DMS53 treated with DMSO at 0.1 percent for 48 hours (cell line): ENCODE measurements around the gene SNAP25.

Experiments used
- DNase-seq: peaks from one replicate; lab custom pipeline; 2025; ENCODE audit not compliant: unreplicated experiment; lab: John Stamatoyannopoulos, UW

SNAP25 gene

DNA sequence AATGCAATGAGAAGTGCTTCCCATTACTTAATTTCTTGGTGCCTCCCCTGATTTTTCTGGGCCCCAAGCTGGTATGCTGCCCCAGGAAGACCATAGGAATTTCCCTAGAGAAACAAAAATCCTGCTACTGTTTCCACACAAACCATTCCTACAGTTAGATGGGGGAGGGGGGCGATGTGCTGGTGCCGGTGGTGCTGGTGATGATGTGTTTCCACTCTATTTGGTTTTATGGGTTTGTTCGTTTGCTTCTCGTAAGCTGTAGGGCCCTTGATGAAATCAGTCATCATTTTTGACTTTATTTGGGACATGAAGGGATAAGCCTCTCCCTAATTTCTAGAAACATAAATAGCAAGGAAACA, 110.2 kb downstream of the SNAP25 start:
- no peak for DNase-seq

DNA sequence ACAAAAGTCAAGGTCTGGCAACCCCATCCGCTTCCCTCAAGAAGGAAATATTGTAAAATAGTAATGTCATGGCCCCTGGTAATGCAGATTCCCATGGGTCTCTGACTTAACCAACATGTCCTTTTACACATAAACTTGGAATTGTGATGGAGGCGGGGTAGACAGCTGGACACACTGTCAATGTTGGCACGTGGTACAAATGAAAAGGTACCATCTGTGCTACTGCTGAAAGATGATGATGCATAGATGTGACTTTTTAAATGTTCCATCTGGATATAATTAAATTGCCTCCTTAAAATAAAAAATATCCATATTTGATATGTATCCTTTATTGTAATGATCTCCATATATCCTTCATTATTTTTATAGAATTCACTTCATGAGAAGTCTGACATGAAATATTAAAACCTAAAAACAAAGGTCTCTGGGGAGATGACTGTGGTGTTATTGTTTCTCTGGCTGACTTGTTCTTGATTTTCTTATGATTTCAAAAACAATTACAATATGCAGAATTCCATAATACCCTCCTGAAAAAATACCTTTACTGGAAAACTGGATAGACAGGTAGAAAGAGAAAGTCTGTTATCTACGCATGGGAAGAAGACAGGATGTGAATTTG, 110.9 kb downstream of the SNAP25 start:
- DNase-seq = no peak

DNA sequence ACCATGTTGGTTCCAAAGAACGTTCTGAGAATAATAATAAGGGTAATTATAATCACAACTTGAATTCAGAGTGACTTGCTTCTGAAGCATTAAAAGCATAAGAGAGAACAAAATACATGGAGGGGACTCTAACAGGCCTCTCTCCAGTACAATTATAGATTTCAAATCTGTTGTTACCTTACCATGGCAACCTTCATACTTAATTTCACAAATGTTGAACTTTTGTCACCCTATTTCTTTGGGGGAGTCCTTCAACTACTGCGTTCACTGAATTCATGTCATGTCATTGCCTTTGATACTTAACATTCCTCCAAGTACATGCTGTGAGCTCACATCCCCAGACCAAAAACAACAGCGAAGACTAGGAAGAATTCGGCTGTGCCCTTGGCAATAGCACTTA, 111.4 kb downstream of the SNAP25 start:
- DNase-seq = no peak

DNA sequence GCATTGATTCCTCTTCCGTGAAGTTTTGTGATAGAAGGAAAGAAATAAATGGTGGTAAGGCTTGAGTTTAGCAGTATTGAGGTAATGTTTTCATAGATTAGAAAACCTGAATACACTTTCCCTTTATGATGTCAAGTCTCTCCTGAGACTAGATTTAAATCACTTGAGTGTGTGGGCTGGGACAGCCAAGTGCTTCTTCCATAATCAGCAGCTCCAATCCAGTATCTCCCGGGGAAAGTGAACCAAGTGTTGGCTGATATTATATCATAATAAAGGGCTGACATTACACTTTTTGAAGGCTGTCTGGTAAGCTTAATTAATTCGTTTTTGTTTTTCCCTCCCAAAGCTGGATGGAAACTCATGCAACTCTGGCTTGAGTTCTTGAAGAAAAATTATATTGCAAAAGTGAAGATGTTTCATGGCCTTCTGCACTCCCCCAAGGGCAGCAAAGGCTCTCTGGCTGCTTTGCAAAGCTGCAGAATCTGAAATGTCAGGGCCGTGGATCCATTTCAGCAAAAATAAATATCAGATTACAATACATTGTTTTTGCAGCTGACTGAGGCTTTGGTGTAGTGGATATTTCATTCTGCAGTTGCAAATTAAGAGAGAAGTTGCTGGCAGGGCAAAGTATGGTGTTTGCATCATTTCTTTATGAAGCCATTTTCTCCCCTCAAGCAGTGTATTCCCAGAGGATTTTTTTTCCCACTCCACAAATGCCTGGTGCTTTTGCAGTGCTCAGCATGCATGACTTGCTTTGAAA, 114.2 kb downstream of the SNAP25 start:
- no peak for DNase-seq

DNA sequence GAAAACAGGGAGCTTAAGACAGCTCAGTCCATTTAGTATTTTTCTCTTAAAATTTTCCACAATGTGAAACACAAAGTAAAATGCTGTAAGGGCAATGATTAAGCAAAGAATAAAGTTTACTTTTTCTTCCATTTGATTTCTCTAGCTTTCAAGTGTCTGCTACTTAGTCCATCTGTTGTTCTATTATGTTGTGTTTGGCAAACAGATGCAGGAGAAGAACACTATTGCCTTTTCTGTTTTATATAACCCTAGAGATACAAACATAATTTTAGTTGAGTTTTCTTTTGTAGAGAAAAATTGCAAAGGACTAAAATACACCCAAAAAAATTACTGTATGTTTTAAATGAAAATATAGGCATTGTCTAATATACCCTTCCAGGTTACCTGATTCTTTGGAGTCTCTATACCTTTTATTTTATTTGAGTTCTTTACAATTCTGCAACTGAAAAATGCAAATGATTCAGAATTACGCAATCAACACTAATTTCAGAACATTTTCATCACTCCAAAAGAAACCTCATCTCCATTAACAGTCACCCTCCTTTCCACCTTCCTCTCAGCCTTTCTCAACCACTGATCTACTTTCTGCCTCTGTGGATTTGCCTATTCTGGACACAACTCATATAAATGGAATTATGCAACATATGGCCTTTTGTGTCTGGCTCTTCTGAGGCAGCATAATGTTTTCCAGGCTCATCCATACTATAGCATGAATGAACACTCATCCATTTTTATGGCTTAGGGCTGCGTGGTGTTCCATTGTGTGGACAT, 118.5 kb downstream of the SNAP25 start:
- no peak for DNase-seq

DNA sequence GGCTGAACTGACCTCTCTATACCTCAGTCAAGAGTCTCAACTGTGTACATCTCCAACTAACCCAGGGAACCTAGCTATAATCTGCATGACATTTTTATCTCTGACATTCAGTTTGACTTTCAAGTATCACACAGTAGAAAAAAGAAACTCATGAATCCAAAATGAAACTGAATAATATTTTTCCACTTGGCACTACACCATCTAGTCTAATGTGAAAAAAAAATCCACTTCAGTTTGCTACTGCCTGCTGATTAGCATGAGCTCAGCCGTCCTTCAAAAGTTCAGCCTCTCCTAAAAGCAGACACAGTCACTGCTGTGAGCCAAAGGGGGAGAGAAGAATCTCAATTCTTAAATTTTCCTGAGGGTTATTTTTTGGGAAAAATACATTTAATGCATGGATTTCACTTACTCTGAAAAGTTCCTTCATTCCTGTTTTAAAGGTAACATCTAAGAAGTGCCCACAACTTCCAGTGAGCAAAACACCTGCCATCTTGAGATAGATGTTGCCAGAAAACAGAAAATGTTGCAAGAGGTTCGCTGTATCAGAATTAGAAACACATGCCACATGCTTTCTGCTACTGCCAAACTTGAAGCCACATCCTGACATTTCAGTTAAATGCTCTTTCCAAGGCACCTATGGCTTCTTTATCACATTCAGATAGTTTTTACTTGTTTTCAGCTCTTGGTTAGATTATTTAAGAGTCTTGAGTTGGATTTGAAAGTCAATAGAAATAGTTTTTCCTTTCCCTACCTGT, 120.0 kb downstream of the SNAP25 start:
- no peak for DNase-seq

DNA sequence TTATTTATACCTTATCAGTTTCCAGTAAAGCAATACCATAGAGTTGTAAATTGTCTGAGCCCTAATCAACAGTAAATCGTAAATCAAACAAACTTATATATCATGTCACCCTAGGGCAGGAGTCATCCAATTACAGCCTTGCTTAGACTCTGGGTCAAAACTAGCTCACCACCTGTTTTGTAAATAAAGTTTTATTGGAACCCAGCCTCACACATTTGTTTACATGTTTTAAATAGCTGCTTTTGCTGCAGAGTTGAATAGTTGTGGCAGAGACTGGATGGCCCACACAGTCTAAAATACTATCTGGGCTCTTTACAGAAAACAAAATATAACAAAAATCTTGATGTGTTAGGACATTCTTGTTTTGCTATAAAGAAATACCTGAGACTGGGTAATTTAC, 121.0 kb downstream of the SNAP25 start:
- no peak for DNase-seq

DNA sequence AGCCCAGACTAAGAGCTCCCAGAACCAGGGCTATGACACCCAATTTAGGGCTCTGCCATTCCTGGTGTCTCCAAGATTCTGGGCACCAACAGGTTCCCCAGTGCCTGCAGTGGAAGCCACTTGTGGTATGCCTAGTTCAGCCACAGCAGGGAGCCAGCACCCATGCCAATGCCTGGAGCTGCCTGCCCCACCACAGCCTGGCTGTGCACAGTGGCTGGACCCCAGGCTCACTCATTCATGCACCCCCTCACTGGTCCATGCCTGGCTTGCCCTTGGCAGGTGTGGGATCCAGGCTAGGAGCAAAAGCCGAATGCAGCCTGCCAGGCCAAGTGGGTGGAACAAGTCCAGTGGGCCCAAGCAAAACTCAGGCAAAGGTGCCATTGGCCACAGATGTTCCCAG, 123.5 kb downstream of the SNAP25 start:
- no peak for DNase-seq

DNA sequence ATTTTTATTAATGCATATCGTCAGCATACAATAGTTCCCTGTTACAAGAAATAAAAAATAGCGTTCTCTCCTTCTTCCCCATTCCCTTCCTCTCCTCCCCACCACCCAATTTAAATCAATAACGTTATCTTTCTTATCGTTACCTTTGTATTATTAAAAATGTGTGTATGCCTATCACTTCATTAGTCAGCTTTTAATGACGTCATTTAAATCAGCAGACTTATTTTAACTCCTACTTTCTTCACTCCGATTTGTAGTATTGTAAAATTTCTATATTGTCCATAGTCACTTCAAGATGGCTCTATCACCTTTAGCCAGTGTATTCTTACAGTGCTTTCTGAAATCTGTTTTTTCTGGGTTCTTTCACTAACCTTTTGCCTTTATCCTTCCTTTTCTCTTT, 126.3 kb downstream of the SNAP25 start:
- DNase-seq = no peak

DNA sequence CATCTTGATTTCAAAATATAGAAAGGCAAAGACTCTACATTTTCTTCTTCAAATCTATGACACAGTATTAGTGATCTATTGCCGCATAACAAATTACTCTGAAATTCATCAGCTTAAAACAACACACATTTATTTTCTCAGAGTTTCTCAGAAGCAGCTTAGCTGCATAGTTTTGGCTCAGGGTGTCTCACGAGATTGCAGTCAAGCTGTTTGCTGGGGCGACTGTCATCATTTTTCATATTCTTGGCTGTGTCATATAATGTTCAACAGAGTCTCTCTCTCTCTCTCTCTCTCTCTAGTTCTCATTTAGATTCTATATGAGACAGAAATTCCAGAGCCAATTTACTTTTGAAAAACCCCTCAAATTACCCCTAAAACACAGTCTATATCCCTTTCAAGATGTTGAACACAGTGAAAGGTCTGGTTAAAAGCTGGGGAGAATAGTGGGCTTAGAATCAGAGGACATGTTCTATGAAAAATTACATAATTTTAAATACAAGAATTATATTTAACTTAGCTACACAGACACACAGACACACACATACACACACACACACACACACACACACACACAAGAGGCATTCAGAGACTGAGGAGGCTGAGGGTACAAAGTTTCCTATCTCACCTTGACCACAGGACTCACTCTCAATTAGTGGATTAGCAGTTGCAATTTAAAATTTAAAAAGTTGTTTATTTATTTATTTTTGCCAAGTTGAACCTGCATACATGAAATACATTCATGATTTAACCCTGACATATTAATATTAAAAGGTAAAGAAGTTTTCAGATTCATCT, 128.7 kb downstream of the SNAP25 start:
- no peak for DNase-seq

DNA sequence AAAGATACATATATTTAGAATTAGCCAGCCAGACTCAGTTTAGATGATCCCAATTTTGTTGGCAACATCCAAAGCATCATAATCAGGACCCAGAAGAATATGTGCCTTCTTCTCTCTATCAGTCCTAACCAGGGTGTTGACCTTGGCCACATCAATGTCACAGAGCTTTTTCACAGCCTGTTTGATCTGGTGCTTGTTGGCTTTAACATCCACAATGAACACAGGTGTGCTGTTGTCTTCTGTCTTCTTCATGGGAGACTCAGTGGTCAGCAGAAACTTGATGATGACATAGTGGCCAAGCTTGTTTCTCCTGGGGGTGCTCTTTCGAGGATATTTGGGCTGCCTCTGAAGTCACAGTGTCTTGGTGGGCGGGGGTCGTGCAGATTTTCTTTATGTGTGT, 130.5 kb downstream of the SNAP25 start:
- no peak for DNase-seq

DNA sequence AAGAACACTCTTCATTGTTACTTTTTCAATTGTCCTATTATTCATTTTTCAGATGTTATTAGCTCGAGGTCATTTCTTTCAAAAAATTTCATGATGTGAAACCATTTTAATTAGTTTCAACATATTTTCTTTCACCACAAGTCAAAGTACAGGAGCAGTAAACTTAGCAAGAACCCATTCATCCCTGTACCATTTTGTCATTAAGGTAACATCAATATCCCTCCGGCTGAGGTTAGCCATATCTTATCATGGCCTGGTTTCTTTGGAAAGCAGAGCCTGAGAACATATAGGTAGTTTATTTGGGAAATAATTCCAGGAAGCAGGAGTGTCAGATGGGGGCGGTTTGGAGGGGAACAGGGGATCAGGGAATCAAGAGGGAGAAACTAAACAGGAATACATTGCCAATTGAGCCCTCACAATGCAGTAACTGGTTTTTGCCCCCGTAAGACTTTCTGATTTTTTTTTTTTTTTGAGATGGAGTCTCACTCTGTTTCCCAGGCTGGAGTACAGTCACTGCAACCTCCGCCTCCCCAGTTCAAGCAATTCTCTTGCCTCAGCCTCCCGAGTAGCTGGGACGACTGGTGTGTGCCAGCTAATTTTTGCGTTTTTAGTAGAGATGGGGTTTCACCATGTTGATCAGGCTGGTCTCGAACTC, 131.7 kb downstream of the SNAP25 start:
- no peak for DNase-seq

DNA sequence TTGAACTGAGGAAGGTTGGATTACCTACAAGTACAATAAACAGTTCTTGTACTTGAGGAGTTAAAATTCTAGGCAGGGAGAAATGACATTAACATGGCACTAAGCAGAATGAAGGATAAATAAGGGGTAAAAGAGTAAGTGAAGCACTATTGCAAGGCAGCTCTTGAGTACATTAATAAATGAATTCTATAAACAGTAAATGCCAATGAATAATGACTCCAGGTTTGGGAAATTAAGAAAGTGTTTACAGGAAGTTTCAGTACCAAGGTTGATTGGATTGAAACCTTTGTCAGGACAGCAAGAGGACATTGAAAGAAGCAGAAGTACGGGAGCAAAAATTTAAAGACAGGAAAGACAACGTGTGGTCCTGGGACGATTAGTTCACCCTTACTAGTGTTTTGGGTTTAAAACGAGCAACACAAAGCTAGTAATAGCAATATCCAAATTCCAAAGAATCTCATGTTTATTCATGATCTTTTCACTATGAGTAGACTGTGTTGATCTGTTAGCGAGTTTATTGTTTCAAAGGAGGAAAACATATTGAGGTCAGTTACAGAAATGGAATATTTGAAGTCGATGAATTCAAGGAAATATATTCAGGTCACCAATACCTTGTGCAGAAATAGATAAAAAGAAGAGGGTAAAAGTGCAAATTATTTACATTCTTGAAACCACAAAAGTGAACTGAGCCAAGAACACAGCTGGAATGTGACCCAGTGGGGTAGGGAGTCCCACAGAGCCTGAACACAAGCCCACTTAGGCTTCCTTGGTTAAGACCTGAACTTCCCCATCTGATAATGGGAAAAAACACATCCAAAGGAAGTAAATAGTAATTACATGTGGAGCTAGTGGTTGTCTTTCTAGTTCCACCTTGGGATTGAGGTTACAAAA, 134.5 kb downstream of the SNAP25 start:
- DNase-seq = no peak

DNA sequence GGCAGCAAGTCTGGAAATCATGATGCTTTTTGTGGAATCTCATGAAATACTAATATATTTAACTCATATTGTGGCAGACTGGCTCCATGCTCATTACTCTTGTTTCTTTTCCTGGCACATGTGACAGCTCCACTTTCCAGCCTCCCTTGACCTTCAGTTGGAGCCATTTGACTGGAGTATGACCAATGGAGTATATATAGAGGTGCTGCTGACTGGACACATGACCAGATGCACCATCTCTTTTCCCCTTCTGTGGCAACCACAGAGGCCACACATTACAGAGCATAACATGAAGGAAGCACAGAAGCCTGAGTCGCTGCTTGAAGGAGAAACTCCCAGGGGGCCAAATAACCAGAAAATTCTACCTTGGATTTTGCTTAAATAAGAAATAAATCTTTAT, 138.0 kb downstream of the SNAP25 start:
- DNase-seq = no peak
